Stimulated activated CD8-positive, alpha-beta memory T cell treated with anti-CD3 and anti-CD28 coated beads, Interleukin-7, amount 100 ng/mL, for 48 hours (primary cell): ENCODE measurements around the gene RFK.

Experiments
- DNase-seq, 2 donors: peaks; one replicate each; pipeline ENCODE4 v3.0.0-alpha.2; 2020; ENCODE audit warnings: low read depth in 1 of 2; ENCODE audit errors: extremely low read depth in 1 of 2

The RFK gene

DNA sequence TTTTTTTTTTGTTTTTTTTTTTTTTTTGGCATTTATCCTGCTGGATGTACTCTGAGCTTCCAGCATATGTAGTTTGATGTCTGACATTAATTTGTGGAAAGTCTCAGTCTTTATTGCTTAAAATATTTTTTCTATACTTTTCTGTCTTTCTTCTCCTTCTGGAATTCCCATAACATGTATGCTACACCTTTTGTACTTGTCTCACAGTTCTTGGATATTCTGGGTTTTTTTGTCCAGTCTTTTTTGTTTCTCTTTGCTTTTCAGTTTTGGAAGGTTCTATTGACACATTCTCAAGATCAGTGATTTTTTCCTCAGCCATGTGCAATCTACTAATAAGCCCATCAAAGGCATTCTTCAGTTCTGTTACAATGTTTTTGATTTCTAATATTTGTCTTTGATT lies 19.4 kb upstream of the RFK start:
- DNase-seq: no peak

DNA sequence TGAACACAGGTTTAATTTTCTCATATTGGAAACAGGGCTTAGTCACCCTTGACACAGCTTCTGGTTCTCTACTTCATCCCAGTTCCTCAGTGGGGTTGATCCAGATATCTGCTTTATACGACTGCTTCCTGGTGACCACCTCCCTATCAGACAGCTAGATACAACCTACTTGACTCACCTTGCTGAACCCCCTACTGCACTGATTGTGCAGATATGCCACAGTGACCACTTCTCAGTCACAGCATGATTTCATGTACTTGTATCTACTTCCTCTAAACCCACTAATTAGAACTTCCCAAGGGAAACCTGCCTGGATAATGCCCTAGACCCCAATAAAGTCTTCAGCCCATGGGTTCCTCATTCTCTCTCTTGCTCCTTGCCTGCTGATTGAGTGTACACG lies 18.4 kb upstream of the RFK start:
- DNase-seq: no peak

DNA sequence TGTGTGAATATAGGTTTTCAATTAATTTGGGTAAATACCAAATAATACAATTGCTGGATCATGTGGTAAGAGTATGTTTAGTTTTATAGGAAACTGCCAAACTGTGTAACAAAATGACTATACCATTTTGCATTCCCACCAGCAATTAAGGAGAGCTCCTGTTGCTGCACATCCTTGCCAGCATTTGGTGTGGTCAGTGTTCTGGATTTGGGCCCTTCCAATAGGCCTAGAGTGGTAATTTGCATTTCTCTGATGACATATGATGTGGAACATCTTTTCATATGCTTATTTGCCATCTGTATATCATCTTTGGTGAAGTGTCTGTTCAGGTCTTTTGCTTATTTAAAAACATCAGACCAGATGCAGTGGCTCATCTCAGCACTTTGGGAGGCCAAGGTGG lies 11.6 kb upstream of the RFK start:
- no peak for DNase-seq

- no peak for DNase-seq
Measured at GRCh38 chr9:76405340-76405739, 11.1 kb upstream of the RFK start.

DNA sequence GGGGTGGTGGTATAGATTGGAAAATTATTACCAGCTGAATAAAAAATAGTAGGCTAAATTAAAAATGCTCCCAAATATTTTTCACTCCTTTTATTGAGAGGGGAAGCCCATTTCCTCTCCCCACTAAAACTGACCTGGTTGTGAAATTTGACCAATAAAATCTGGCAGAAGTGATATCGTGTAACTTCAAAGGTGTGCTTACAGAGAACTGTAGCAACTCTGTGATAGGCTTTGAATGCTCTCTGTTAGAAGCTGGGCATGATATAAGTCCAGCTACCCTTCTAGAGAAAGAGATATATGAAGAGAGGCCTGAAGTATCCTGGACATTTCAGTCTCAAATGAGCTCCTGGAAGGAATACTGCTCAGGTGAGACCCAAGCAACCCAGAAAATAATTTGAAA lies 10.2 kb upstream of the RFK start:
- no peak for DNase-seq

DNA sequence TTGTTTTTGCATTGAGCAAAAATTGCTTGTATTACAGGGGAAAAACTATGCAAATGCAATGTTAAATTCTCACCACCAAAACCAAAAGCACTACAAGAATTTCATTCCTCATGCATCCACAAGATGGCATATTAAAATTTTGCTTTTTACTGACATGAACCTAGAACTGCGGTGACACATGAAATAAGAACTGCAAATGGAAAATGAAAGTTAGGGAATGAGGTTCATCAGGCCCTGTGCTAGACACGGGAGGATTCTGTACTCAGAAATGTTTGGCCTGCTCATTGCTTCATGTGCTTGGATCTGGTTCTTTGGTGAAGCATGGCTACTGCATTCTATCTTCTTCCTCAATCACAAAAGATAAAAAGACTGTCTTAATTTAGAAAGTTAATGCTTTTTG lies 9.1 kb upstream of the RFK start:
- DNase-seq: no peak

- DNase-seq: no peak
Measured at GRCh38 chr9:76401580-76402354, 7.5 kb upstream of the RFK start.

- no peak for DNase-seq
Measured at GRCh38 chr9:76401176-76401575, 7.0 kb upstream of the RFK start.

- no peak for DNase-seq
Measured at GRCh38 chr9:76400534-76401096, 6.4 kb upstream of the RFK start.

DNA sequence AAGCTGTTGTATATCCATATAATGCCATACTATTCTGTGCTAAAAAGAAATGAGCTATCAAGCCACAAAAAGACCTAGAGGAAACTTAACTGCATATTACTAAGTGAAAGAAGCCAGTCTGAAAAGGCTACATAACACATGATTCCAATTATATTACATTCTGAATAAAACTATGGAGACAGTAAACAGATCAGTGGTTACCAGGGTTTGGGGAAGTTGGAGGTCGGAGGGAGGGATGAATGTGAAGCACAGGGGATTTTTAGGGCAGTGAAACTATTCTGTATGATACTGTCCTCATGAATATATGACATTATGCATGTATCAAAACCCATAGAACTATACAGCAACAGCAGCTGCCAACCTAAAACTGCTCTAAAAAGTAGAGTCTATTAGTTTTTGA lies 5.6 kb upstream of the RFK start:
- no peak for DNase-seq

- DNase-seq: no peak
Measured at GRCh38 chr9:76396597-76396996, 2.4 kb upstream of the RFK start.

DNA sequence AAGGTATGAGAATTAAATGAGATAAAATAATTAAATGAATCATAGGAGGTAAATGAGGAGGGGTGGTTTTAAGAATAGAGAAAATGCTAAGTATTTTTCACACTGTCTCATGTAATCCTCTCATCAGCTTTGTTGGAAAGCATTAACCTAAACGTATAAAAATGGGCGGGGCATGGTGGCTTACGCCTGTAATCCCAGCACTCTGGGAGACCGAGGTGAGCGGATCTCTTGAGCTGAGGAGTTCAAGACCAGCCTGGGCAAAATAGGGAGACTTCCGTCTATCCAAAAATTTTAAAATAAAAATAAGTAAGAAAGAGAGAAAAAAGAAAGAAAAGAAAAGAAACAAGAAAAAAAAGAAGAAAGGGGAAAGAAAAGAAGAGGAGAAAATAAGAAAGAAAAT lies 1.9 kb upstream of the RFK start:
- no peak for DNase-seq

- no peak for DNase-seq
Measured at GRCh38 chr9:76395381-76395780, 1.2 kb upstream of the RFK start.

- DNase-seq: peak in 1 of 2 donors; percentile 56
Measured at GRCh38 chr9:76394960-76395252, 680 bp upstream of the RFK start.

DNA sequence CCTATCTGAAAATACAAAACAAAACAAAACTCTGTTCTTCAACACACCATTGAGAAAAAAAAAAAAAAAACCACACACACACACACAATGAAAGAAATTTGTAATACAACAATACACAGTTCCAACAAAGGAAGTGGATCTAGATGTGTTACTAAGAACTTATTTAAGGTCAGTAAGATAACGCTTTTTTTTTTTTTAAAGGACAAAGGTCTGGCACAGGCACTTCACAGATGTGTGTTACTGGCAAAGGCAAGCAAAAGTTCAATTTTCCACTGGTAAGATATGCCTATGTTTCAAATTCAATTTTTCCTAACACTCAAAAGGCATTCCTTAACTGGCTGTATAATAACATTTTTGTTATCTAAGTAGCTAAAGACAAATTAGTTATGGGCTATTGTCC lies 3.6 kb downstream of the RFK start:
- DNase-seq: no peak

- no peak for DNase-seq
Measured at GRCh38 chr9:76379494-76379893, 14.7 kb downstream of the RFK start.

DNA sequence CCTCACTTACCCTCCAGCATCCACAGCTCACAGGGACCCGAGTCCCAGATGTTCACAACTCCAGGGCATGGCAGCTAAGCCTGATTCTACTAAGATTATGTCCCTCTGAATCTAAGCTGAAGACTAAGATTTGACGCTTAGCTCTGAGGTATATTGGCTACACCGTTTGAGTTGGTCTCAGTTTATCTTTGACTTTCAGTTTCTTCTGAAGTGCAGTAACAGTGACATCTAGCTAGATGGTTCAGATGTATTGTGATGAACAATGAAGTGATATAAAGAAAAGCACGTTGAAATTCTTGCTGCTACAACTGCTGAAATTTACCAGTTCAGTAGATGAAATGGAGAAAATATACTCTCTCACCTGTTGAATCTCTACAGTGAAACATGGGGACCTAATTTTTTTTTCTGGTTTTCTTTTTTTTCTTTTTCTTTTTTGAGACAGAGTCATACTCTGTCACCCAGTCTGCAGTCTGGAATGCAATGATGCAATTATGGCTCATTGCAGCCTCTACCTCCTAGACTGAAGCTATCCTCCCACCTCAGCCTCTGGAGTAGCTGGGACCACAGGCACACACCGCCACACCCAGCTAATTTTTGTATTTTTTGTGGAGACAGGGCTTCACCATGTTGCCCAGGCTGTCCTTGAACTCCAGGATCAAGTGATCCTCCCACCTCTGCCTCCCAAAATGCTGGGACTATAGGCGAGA lies 15.7 kb downstream of the RFK start:
- DNase-seq: no peak

GRCh38 chr9:76377791-76378190 lies 16.4 kb downstream of the RFK start:
- no peak for DNase-seq

GRCh38 chr9:76374783-76375559 lies 19.3 kb downstream of the RFK start:
- DNase-seq: no peak

DNA sequence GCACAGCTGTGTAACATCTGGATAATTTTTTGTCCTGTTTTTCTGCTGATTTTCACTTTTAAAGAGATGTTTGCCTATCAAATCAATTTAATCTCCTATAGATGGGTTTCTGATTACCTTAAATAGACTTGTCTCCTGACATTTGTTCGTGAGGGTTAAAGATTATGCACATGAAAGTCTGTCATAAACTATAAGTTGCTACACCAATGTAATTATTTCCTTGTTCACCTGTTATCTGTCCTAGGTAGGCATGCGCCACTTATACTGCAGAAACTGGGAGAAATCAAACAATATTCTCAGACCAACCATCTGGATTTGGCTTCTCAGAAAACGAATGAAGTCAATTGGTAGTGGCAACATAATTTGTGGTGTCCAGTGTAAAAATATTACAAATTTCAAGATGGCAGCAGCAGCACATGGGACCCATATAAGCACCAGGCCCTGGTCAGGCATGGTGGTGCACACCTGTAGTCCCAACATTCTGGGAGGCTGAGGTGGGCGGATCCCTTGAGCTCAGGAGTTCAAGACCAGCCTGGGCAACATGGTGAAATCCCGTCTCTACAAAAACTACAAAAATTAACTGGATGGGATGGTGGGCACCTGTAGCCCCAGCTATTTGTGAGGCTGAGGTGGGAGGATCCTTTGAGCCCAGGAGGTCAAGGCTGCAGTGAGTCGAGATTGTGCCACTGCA lies 20.3 kb downstream of the RFK start:
- DNase-seq: no peak

DNA sequence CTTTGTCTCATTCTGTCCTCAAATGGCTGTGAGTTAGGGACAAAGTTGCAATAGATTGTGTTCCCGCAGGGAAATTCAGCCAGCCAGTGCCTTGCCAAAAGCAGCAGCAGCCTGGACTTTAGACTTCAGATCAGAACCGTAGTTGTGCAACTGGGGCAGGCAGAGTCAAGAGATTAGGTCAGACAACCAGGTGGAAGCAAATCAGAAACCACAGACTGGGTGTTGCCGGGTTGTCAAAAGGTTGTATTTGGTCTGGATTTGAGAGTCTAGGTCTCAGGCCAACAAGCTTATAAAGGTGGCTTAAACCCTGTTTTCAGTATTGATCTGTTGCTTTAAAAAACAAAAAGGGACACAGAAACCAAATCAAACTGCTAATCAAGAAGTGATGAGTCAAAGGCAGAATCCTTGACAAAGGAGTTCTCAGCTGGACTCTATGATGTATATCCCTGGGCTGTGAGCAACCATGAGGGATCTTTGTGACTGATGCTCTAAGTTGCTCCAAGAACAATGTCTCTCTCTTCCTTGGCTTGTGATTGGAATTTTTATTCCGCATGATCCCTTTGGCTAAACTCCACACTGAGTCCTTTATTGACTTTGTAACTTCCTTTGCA lies 20.9 kb downstream of the RFK start:
- no peak for DNase-seq
